Measurements from ENCODE around the gene EIF4A3. TPM values are rescaled to one million over a fixed set of nuclear protein-coding genes. Genes with fewer than 3 reads are reported as not detected.

EIF4A3 gene
- total RNA-seq, 1 donor from 2014 or later: 77.2 TPM

DNA sequence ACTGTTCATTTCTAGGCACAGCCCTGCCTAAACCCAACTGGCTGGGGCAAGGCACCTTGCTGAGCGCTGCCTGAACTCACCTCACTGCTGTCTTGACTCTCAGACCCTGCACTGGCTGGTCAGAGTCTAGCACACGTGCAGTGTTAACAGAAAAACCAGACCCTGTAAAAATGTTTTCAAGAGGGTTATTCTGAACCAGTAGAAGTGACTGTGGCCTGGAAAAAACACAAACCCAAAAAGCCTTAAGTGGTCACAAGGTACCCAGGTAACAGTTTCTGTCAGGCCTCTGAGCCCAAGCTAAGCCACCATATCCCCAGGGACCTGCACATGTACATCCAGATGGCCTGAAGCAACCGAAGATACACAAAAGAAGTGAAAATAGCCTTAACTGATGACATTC lies 6.1 kb upstream of the EIF4A3 start:
- H3K36me3 Mint-ChIP-seq: peaks cover 7% of the 10 kb centered on the region
- H3K27ac Mint-ChIP-seq: no peak overlapping the region
- DNase-seq (ENCODE audit: low spot score in 2 of 2, unreplicated experiment in 2 of 2): no peak
- TF ChIP-seq CTCF (IDR thresholded peaks at IDR 0.05; ENCODE audit: unreplicated experiment): no peak
- H3K27me3 Mint-ChIP-seq (ENCODE audit: low read depth): no peaks in the 10 kb centered on the region
- no peak overlapping the region for H3K4me3 Mint-ChIP-seq
- H3K4me1 Mint-ChIP-seq: peaks cover 15% of the 10 kb centered on the region
- H3K9me3 Mint-ChIP-seq: peaks cover 12% of the 10 kb centered on the region

GRCh38 chr17:80152081-80152702 lies 5.3 kb upstream of the EIF4A3 start:
- DNase-seq (ENCODE audit: low spot score in 2 of 2, unreplicated experiment in 2 of 2): no peak
- H3K36me3 Mint-ChIP-seq: peaks cover 7% of the 10 kb centered on the region
- H3K4me3 Mint-ChIP-seq: no peak overlapping the region
- peaks cover 12% of the 10 kb centered on the region for H3K9me3 Mint-ChIP-seq
- peaks cover 16% of the 10 kb centered on the region for H3K4me1 Mint-ChIP-seq
- no peaks in the 10 kb centered on the region for H3K27me3 Mint-ChIP-seq (ENCODE audit: low read depth)
- H3K27ac Mint-ChIP-seq: no peak overlapping the region
- no peak for TF ChIP-seq CTCF (IDR thresholded peaks at IDR 0.05; ENCODE audit: unreplicated experiment)

GRCh38 chr17:80151333-80151732 lies 4.4 kb upstream of the EIF4A3 start:
- no peak overlapping the region for H3K4me3 Mint-ChIP-seq
- H3K9me3 Mint-ChIP-seq: peaks cover 12% of the 10 kb centered on the region
- peak overlapping the region; percentile 14 for H3K27ac Mint-ChIP-seq
- peaks cover 7% of the 10 kb centered on the region for H3K36me3 Mint-ChIP-seq
- peaks cover 16% of the 10 kb centered on the region for H3K4me1 Mint-ChIP-seq
- no peak for TF ChIP-seq CTCF (IDR thresholded peaks at IDR 0.05; ENCODE audit: unreplicated experiment)
- DNase-seq (ENCODE audit: low spot score in 2 of 2, unreplicated experiment in 2 of 2): no peak
- no peaks in the 10 kb centered on the region for H3K27me3 Mint-ChIP-seq (ENCODE audit: low read depth)

GRCh38 chr17:80146121-80147034 lies 550 bp downstream of the EIF4A3 start:
- H3K4me3 Mint-ChIP-seq: peak overlapping the region; percentile 95
- no peak for TF ChIP-seq CTCF (IDR thresholded peaks at IDR 0.05; ENCODE audit: unreplicated experiment)
- H3K27ac Mint-ChIP-seq: peak overlapping the region; percentile 87
- H3K36me3 Mint-ChIP-seq: peaks cover 9% of the 10 kb centered on the region
- no peaks in the 10 kb centered on the region for H3K27me3 Mint-ChIP-seq (ENCODE audit: low read depth)
- peak in 1 of 2 experiments; percentile 55 for DNase-seq (ENCODE audit: low spot score in 2 of 2, unreplicated experiment in 2 of 2)
- no peaks in the 10 kb centered on the region for H3K9me3 Mint-ChIP-seq
- H3K4me1 Mint-ChIP-seq: peaks cover 30% of the 10 kb centered on the region

GRCh38 chr17:80145076-80146075 lies 1.6 kb downstream of the EIF4A3 start:
- TF ChIP-seq CTCF (IDR thresholded peaks at IDR 0.05; ENCODE audit: unreplicated experiment): no peak
- H3K27ac Mint-ChIP-seq: peak overlapping the region; percentile 32
- DNase-seq (ENCODE audit: low spot score in 2 of 2, unreplicated experiment in 2 of 2): no peak
- no peaks in the 10 kb centered on the region for H3K27me3 Mint-ChIP-seq (ENCODE audit: low read depth)
- H3K4me1 Mint-ChIP-seq: peaks cover 24% of the 10 kb centered on the region
- peak overlapping the region; percentile 95 for H3K4me3 Mint-ChIP-seq
- no peaks in the 10 kb centered on the region for H3K9me3 Mint-ChIP-seq
- peaks cover 13% of the 10 kb centered on the region for H3K36me3 Mint-ChIP-seq

All from mesothelial cell of epicardium (in vitro differentiated cells).